Endothelial cell of hepatic sinusoid (primary cell): ENCODE data around the gene MAPK8.

ENCODE experiments used
- in situ Hi-C: cut with HindIII; loops from 2 replicates; pipeline ENCODE4 v1.10.0; 2017; ENCODE audit warnings: low sequenced_read_pairs

Gene MAPK8

GRCh38 chr10:48456808-48457761 is 150.6 kb downstream of the MAPK8 start:
- in situ Hi-C loops: no loop called here

GRCh38 chr10:48457949-48458661 is 151.6 kb downstream of the MAPK8 start:
- in situ Hi-C loops: no loop called here

GRCh38 chr10:48458662-48459048 is 152.2 kb downstream of the MAPK8 start:
- in situ Hi-C loops: no loop called here

GRCh38 chr10:48459270-48460150 is 153.0 kb downstream of the MAPK8 start:
- in situ Hi-C loops: no loop called here

- in situ Hi-C loops: no loop called here
Observed at GRCh38 chr10:48460182-48460581, 153.7 kb downstream of the MAPK8 start.

- in situ Hi-C loops: no loop called here
Observed at GRCh38 chr10:48461623-48462481, 155.4 kb downstream of the MAPK8 start.

GRCh38 chr10:48462482-48463020 is 156.1 kb downstream of the MAPK8 start:
- in situ Hi-C loops: no loop called here

GRCh38 chr10:48463318-48464003 is 157.0 kb downstream of the MAPK8 start:
- in situ Hi-C loops: no loop called here

- in situ Hi-C loops: no loop called here
Observed at GRCh38 chr10:48464121-48464870, 157.8 kb downstream of the MAPK8 start.

- in situ Hi-C loops: no loop called here
Observed at GRCh38 chr10:48464871-48465736, 158.6 kb downstream of the MAPK8 start.

- in situ Hi-C loops: no loop called here
Observed at GRCh38 chr10:48465860-48466521, 159.5 kb downstream of the MAPK8 start.

- in situ Hi-C loops: no loop called here
Observed at GRCh38 chr10:48466611-48467240, 160.2 kb downstream of the MAPK8 start.

- in situ Hi-C loops: no loop called here
Observed at GRCh38 chr10:48467669-48468068, 161.2 kb downstream of the MAPK8 start.

GRCh38 chr10:48468130-48468790 is 161.8 kb downstream of the MAPK8 start:
- in situ Hi-C loops: no loop called here

- in situ Hi-C loops: no loop called here
Observed at GRCh38 chr10:48468866-48469511, 162.5 kb downstream of the MAPK8 start.
